Measurements from ENCODE around the gene DENND1B. TPM values are rescaled to one million over a fixed set of nuclear protein-coding genes. Genes with fewer than 3 reads are reported as not detected.
A peak's percentile ranks its signal among the peaks of the same experiment; 100 is the strongest.

DENND1B gene
- total and polyA plus RNA-seq, 12 donors = 1.7 to 14.3 (median 6.5) TPM

DNA sequence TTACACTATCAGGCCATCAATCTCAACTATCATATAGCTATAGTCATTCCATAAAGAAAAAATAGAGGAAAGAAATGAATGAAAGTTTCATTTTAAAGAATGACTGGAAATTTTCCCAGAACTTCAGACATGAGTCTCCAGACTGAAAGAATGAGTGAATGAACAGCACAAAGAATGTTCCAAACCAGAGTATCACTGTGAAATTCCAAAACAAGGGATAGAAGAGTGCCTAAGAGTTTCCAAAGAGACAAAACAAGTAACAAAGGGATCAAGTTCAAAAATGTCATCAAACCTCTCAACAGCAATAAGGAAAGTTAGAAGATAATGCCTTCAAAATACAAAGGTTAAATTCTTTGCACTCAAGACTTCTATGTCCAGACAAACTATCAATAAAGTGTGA is 114.9 kb downstream of the DENND1B start:
- H3K4me3 ChIP-seq = no peak overlapping the region
- intact Hi-C loops (cut with DNase I) = no loop called here
- no peak for TF ChIP-seq POLR2A (IDR thresholded peaks at IDR 0.05)
- TF ChIP-seq, protein P1, sequence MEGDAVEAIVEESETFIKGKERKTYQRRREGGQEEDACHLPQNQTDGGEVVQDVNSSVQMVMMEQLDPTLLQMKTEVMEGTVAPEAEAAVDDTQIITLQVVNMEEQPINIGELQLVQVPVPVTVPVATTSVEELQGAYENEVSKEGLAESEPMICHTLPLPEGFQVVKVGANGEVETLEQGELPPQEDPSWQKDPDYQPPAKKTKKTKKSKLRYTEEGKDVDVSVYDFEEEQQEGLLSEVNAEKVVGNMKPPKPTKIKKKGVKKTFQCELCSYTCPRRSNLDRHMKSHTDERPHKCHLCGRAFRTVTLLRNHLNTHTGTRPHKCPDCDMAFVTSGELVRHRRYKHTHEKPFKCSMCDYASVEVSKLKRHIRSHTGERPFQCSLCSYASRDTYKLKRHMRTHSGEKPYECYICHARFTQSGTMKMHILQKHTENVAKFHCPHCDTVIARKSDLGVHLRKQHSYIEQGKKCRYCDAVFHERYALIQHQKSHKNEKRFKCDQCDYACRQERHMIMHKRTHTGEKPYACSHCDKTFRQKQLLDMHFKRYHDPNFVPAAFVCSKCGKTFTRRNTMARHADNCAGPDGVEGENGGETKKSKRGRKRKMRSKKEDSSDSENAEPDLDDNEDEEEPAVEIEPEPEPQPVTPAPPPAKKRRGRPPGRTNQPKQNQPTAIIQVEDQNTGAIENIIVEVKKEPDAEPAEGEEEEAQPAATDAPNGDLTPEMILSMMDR (IDR thresholded peaks at IDR 0.05) = no peak
- no peak overlapping the region for H3K27ac ChIP-seq
- no peaks in the 10 kb centered on the region for H3K27me3 ChIP-seq
- no peaks in the 10 kb centered on the region for H3K36me3 ChIP-seq (replicated peaks in 1 of 2)
- peaks cover 0 to 20% of the 10 kb centered on the region in 2 donors for H3K4me1 ChIP-seq (replicated peaks in 1 of 2)
- H3K9me3 ChIP-seq (replicated peaks in 1 of 3) = no peaks in the 10 kb centered on the region
- DNase-seq = no peak

GRCh38 chr1:197659171-197659570 is 116.1 kb downstream of the DENND1B start:
- Histone ChIP-seq H3K27me3 (no peaks in the 10 kb centered on the region), H3K4me3 (peak overlapping the region in 1 of 4 donors; percentile 38), H3K9me3 (replicated peaks in 1 of 3) (no peaks in the 10 kb centered on the region), H3K27ac (no peak overlapping the region), H3K36me3 (replicated peaks in 1 of 2) (no peaks in the 10 kb centered on the region), H3K4me1 (replicated peaks in 1 of 2) (peaks cover 0 to 20% of the 10 kb centered on the region in 2 donors)
- 55 to 71% (median 65%) methylated on average over 3 of the region's 3 CpGs for WGBS, 4 donors
- DNase-seq = no peak
- TF ChIP-seq, protein P1 (IDR thresholded peaks at IDR 0.05) = no peak
- no peak for TF ChIP-seq POLR2A (IDR thresholded peaks at IDR 0.05)
- intact Hi-C loops (cut with DNase I) = no loop called here

GRCh38 chr1:197649188-197649587 is 126.1 kb downstream of the DENND1B start:
- Histone ChIP-seq H3K4me3 (no peak overlapping the region), H3K36me3 (replicated peaks in 1 of 2) (no peaks in the 10 kb centered on the region), H3K27ac (no peak overlapping the region), H3K9me3 (replicated peaks in 1 of 3) (no peaks in the 10 kb centered on the region), H3K27me3 (no peaks in the 10 kb centered on the region), H3K4me1 (replicated peaks in 1 of 2) (no peaks in the 10 kb centered on the region)
- 83 to 94% (median 89%) methylated on average over 2 of the region's 2 CpGs for WGBS, 4 donors
- intact Hi-C loops (cut with DNase I) = no loop called here
- no peak for TF ChIP-seq POLR2A (IDR thresholded peaks at IDR 0.05)
- TF ChIP-seq, protein P1 (IDR thresholded peaks at IDR 0.05) = no peak
- DNase-seq = no peak

- no peak for DNase-seq
- no peaks in the 10 kb centered on the region for H3K9me3 ChIP-seq (replicated peaks in 1 of 3)
- no peaks in the 10 kb centered on the region for H3K27me3 ChIP-seq
- 76 to 93% (median 91%) methylated on average over 2 of the region's 2 CpGs for WGBS, 4 donors
- intact Hi-C loops (cut with DNase I) = loop anchor here in 1 of 2 donors (10.0 kb wide), 1 partner anchor 286 kb away; no protein-coding TSS in a partner anchor
- no peak overlapping the region for H3K4me3 ChIP-seq
- peak overlapping the region in 1 of 5 donors; percentile 0 for H3K27ac ChIP-seq
- no peaks in the 10 kb centered on the region for H3K36me3 ChIP-seq (replicated peaks in 1 of 2)
- TF ChIP-seq, protein P1 (IDR thresholded peaks at IDR 0.05) = no peak
- TF ChIP-seq POLR2A (IDR thresholded peaks at IDR 0.05) = no peak
- peaks cover 0 to 4% of the 10 kb centered on the region in 2 donors for H3K4me1 ChIP-seq (replicated peaks in 1 of 2)
Observed at GRCh38 chr1:197638316-197638715, 137.0 kb downstream of the DENND1B start.
